ENCODE measurements around the gene SENP7. TPM values are rescaled to one million over a fixed set of nuclear protein-coding genes. Genes with fewer than 3 reads are reported as not detected.

The SENP7 gene
- total RNA-seq, 1 experiment from 2014 or later = 7.9 TPM

GRCh38 chr3:101561630-101562328, 48.8 kb upstream of the SENP7 start, which contains the start of gene TRMT10C (continued):
- TF ChIP-seq REST (IDR thresholded peaks at IDR 0.05; ENCODE audit: low read depth) (no peak), SRF (IDR thresholded peaks at IDR 0.05; ENCODE audit: low read depth) (peak; percentile 95), ZBTB33 (IDR thresholded peaks at IDR 0.05; ENCODE audit: extremely low read depth, insufficient replicate concordance, low read length) (no peak), SP1 (IDR thresholded peaks at IDR 0.05; ENCODE audit: low read depth) (peak; percentile 69), POLR2AphosphoS5 (IDR thresholded peaks at IDR 0.05; ENCODE audit: low read depth, low read length) (peak; percentile 96), FOSL1 (IDR thresholded peaks at IDR 0.05; ENCODE audit: low read depth) (no peak), RAD21 (IDR thresholded peaks at IDR 0.05; ENCODE audit: low read depth) (no peak), ZNF274 (IDR thresholded peaks at IDR 0.05; ENCODE audit: low read depth, low read length) (no peak), ELF1 (IDR thresholded peaks at IDR 0.05; ENCODE audit: borderline replicate concordance, low read depth) (peak; percentile 28; the same call in 1 of the 2 replicates)
